Astrocyte (in vitro differentiated cells and primary cell): ENCODE measurements around the gene ABCC10.

ENCODE experiments used
- CTCF ChIP-seq: IDR thresholded peaks from 2 replicates; pipeline ENCODE4 v1.5.1; 2011; ENCODE audit warnings: low read depth, mild to moderate bottlenecking, inconsistent platforms, low read length, moderate library complexity; ENCODE audit not compliant: insufficient read depth
- EZH2 ChIP-seq: IDR thresholded peaks from 2 replicates; pipeline ENCODE4 v1.6.1; 2012; ENCODE audit warnings: mild to moderate bottlenecking, low read length, inconsistent platforms; ENCODE audit not compliant: insufficient read depth

- no peak for TF ChIP-seq CTCF
- no peak for TF ChIP-seq EZH2
Measured at GRCh38 chr6:43481075-43481474, 53.7 kb downstream of the ABCC10 start.
